Panc1 (cell line): Measurements from ENCODE around the gene PILRA.
"Not testable (repeated sequence)": the region's sequence is repeated elsewhere in the genome, so short reads cannot be mapped to it uniquely, and the experiment has no call there.

Experiments
- POLR2AphosphoS5 ChIP-seq: IDR thresholded peaks from 2 replicates; pipeline ENCODE4 v1.6.1; 2012; ENCODE audit warnings: mild to moderate bottlenecking, low read depth, low read length, moderate library complexity
- TCF7L2 ChIP-seq: IDR thresholded peaks from 2 replicates; pipeline ENCODE4 v1.6.1; 2011; ENCODE audit warnings: mild to moderate bottlenecking, low read depth, low read length, inconsistent platforms
- TF ChIP-seq, protein P1 (sequence below): fragments of 450-650 bp; IDR thresholded peaks from 2 replicates; pipeline ENCODE4 v1.5.1; 2017; ENCODE audit warnings: mild to moderate bottlenecking
- TF ChIP-seq, protein P2 (sequence below), 2 experiments: IDR thresholded peaks; 2 replicates each; pipeline ENCODE4 v1.6.1; 2011 to 2012; ENCODE audit warnings: low read depth in 2 of 2, control low read depth in 1 of 2, low read length in 1 of 2, mild to moderate bottlenecking in 1 of 2, moderate library complexity in 1 of 2; ENCODE audit not compliant: insufficient read depth in 1 of 2

DNA sequence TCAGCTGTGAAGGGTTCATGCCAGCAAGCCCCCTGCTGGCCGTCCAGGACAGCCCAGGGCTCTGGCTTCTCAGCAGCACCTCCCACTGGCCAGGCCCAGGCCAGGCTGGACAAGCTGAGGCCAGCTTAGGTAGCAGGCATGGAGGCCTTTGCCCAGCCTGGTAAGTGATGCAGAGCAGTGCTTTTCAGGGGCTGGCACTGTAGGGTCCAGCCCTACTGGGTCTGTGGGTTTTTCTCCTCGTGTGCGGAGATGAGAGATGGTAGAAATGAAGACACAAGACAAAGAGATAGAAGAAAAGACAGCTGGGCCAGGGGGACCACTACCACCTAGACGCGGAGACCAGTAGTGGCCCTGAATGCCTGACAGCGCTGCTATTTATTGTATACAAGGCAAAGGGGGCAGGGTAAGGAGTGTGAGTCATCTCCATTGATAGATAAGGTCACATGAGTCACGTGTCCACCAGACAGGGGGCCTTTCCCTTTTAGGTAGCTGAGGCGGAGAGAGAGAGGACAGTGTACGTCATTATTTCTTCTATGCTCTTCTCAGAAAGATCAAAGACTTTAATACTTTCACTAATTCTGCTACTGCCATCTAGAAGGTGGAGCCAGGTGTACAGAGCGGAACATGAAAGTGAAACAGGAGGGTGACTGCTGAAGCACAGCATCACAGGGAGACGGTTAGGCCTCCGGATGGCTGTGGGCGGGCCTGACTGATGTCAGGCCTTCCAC, 28.6 kb upstream of the PILRA start:
- TF ChIP-seq, protein P1, sequence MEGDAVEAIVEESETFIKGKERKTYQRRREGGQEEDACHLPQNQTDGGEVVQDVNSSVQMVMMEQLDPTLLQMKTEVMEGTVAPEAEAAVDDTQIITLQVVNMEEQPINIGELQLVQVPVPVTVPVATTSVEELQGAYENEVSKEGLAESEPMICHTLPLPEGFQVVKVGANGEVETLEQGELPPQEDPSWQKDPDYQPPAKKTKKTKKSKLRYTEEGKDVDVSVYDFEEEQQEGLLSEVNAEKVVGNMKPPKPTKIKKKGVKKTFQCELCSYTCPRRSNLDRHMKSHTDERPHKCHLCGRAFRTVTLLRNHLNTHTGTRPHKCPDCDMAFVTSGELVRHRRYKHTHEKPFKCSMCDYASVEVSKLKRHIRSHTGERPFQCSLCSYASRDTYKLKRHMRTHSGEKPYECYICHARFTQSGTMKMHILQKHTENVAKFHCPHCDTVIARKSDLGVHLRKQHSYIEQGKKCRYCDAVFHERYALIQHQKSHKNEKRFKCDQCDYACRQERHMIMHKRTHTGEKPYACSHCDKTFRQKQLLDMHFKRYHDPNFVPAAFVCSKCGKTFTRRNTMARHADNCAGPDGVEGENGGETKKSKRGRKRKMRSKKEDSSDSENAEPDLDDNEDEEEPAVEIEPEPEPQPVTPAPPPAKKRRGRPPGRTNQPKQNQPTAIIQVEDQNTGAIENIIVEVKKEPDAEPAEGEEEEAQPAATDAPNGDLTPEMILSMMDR: peak; percentile 94
- TF ChIP-seq POLR2AphosphoS5: not testable (repeated sequence)
- TF ChIP-seq, protein P2, sequence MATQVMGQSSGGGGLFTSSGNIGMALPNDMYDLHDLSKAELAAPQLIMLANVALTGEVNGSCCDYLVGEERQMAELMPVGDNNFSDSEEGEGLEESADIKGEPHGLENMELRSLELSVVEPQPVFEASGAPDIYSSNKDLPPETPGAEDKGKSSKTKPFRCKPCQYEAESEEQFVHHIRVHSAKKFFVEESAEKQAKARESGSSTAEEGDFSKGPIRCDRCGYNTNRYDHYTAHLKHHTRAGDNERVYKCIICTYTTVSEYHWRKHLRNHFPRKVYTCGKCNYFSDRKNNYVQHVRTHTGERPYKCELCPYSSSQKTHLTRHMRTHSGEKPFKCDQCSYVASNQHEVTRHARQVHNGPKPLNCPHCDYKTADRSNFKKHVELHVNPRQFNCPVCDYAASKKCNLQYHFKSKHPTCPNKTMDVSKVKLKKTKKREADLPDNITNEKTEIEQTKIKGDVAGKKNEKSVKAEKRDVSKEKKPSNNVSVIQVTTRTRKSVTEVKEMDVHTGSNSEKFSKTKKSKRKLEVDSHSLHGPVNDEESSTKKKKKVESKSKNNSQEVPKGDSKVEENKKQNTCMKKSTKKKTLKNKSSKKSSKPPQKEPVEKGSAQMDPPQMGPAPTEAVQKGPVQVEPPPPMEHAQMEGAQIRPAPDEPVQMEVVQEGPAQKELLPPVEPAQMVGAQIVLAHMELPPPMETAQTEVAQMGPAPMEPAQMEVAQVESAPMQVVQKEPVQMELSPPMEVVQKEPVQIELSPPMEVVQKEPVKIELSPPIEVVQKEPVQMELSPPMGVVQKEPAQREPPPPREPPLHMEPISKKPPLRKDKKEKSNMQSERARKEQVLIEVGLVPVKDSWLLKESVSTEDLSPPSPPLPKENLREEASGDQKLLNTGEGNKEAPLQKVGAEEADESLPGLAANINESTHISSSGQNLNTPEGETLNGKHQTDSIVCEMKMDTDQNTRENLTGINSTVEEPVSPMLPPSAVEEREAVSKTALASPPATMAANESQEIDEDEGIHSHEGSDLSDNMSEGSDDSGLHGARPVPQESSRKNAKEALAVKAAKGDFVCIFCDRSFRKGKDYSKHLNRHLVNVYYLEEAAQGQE (IDR thresholded peaks at IDR 0.05; ENCODE audit: insufficient read depth in 1 of 2, low read depth in 2 of 2, low read length in 1 of 2): not testable (repeated sequence)
- 0 out of 2 replicates have a peak, but pooled peaks have one; percentile 14 for TF ChIP-seq TCF7L2
